ENCODE results near the gene TTC21A. TPM values are rescaled to one million over a fixed set of nuclear protein-coding genes. Genes with fewer than 3 reads are reported as not detected.

Gene TTC21A
- total and polyA plus RNA-seq, 2 of the 13 experiments (the other 11 are each of a cell fraction or from before 2014, with no cell fraction given), result 0.31 to 1.5 TPM

DNA sequence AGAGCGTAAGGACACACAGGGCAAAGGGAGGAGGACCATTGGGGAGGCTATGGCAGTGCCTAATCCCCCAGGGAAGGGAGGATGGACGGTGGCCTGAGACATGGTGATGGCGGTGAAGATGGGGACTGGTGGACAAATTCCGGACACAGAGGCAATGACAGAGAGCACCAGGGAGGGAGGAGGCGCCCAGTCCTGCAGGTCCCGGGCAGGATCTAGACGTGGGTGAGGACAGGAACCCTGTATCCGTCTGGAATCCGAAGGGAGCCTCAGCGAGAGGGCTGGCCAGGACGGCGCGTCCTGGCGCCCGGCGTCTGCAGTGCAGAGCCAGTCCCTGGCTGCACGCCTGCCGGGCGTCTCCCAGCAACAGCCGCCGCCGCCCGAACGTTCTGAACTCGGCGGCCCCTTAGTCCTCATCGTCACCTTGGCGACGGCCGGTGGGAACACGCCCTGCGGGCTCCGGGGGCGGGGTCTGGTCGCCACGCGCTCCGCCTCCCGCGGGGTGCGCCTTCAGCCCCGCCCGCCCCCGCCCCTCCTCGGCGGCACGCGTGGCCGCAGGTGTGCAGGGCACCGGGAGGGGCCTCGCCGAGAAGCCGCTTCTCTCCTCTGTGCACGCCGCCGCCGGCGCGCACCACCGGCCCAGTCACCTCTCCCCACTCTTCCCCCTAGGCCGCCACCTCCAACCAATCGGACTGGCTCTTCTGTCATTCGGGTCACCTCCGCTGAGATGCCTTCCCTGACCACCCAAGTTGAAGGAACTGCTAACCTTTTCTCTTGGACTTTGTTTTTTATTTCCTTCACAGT, 73.3 kb downstream of the TTC21A start (continued):
- TF ChIP-seq, protein P1, sequence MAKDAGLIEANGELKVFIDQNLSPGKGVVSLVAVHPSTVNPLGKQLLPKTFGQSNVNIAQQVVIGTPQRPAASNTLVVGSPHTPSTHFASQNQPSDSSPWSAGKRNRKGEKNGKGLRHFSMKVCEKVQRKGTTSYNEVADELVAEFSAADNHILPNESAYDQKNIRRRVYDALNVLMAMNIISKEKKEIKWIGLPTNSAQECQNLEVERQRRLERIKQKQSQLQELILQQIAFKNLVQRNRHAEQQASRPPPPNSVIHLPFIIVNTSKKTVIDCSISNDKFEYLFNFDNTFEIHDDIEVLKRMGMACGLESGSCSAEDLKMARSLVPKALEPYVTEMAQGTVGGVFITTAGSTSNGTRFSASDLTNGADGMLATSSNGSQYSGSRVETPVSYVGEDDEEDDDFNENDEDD (CRISPR knock-in tag; IDR thresholded peaks at IDR 0.05; ENCODE audit: borderline replicate concordance), result 0 out of 2 replicates have a peak, but pooled peaks have one; percentile 20
- TF ChIP-seq NR0B2 (CRISPR knock-in tag; IDR thresholded peaks at IDR 0.05) (0 out of 2 replicates have a peak, but pooled peaks have one; percentile 37), TBX2 (CRISPR knock-in tag; IDR thresholded peaks at IDR 0.05; ENCODE audit: borderline replicate concordance) (0 out of 2 replicates have a peak, but pooled peaks have one; percentile 37), ZNF468 (CRISPR knock-in tag; IDR thresholded peaks at IDR 0.05) (no peak), SKI (IDR thresholded peaks at IDR 0.05; ENCODE audit: partially characterized antibody) (peak; percentile 54), BHLHE40 (IDR thresholded peaks at IDR 0.05; ENCODE audit: low read length) (peak; percentile 42; the same call in 1 of the 2 replicates), PCBP1 (IDR thresholded peaks at IDR 0.05; ENCODE audit: borderline replicate concordance, low read depth, low read length) (no peak), DNMT1 (CRISPR knock-in tag; IDR thresholded peaks at IDR 0.05) (no peak), PAXIP1 (CRISPR knock-in tag; conservative IDR thresholded peaks at IDR 0.05) (0 out of 2 replicates have a peak, but pooled peaks have one; percentile 25), ZNF710 (CRISPR knock-in tag; IDR thresholded peaks at IDR 0.05; ENCODE audit: borderline replicate concordance) (no peak), SRF (IDR thresholded peaks at IDR 0.05; ENCODE audit: low read depth, low read length) (no peak)
- TF ChIP-seq, protein P2, sequence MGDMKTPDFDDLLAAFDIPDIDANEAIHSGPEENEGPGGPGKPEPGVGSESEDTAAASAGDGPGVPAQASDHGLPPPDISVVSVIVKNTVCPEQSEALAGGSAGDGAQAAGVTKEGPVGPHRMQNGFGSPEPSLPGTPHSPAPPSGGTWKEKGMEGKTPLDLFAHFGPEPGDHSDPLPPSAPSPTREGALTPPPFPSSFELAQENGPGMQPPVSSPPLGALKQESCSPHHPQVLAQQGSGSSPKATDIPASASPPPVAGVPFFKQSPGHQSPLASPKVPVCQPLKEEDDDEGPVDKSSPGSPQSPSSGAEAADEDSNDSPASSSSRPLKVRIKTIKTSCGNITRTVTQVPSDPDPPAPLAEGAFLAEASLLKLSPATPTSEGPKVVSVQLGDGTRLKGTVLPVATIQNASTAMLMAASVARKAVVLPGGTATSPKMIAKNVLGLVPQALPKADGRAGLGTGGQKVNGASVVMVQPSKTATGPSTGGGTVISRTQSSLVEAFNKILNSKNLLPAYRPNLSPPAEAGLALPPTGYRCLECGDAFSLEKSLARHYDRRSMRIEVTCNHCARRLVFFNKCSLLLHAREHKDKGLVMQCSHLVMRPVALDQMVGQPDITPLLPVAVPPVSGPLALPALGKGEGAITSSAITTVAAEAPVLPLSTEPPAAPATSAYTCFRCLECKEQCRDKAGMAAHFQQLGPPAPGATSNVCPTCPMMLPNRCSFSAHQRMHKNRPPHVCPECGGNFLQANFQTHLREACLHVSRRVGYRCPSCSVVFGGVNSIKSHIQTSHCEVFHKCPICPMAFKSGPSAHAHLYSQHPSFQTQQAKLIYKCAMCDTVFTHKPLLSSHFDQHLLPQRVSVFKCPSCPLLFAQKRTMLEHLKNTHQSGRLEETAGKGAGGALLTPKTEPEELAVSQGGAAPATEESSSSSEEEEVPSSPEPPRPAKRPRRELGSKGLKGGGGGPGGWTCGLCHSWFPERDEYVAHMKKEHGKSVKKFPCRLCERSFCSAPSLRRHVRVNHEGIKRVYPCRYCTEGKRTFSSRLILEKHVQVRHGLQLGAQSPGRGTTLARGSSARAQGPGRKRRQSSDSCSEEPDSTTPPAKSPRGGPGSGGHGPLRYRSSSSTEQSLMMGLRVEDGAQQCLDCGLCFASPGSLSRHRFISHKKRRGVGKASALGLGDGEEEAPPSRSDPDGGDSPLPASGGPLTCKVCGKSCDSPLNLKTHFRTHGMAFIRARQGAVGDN (CRISPR knock-in tag; IDR thresholded peaks at IDR 0.05), result peak; percentile 63
- TF ChIP-seq, protein P3, sequence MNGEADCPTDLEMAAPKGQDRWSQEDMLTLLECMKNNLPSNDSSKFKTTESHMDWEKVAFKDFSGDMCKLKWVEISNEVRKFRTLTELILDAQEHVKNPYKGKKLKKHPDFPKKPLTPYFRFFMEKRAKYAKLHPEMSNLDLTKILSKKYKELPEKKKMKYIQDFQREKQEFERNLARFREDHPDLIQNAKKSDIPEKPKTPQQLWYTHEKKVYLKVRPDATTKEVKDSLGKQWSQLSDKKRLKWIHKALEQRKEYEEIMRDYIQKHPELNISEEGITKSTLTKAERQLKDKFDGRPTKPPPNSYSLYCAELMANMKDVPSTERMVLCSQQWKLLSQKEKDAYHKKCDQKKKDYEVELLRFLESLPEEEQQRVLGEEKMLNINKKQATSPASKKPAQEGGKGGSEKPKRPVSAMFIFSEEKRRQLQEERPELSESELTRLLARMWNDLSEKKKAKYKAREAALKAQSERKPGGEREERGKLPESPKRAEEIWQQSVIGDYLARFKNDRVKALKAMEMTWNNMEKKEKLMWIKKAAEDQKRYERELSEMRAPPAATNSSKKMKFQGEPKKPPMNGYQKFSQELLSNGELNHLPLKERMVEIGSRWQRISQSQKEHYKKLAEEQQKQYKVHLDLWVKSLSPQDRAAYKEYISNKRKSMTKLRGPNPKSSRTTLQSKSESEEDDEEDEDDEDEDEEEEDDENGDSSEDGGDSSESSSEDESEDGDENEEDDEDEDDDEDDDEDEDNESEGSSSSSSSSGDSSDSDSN (CRISPR knock-in tag; IDR thresholded peaks at IDR 0.05), result peak; percentile 76; the same call in 1 of the 2 replicates

All from HepG2 (cell line).